Measurements from ENCODE around the gene ITGA1. TPM values are rescaled to one million over a fixed set of nuclear protein-coding genes. Genes with fewer than 3 reads are reported as not detected.
A peak's percentile ranks its signal among the peaks of the same experiment; 100 is the strongest.

The ITGA1 gene
- total RNA-seq, 1 experiment from 2014 or later = 26.4 TPM

GRCh38 chr5:52796031-52796430 lies 8.3 kb downstream of the ITGA1 start:
- Histone ChIP-seq H3K36me3 (ENCODE audit: control insufficient read depth, insufficient read depth, low read length) (no peaks in the 10 kb centered on the region), H3K9me3 (no peaks in the 10 kb centered on the region), H3K4me3 (ENCODE audit: low read depth, low read length) (no peak overlapping the region), H3K4me1 (peaks cover 47% of the 10 kb centered on the region), H3K27me3 (replicated peaks; ENCODE audit: control insufficient read depth, insufficient read depth, low read length) (no peaks in the 10 kb centered on the region)
- CTCF ChIA-PET = interaction anchor here (1.6 kb wide), 1 partner anchor 8 kb away, joined by 4 read pairs; the partner anchor contains the start of genes ITGA1 and PELO
- peaks cover 31% of the 10 kb centered on the region for H3K4me1 Mint-ChIP-seq (ENCODE audit: low read depth, unreplicated experiment)
- H3K4me3 Mint-ChIP-seq (ENCODE audit: unreplicated experiment) = no peak overlapping the region
- DNase-seq = no peak
- H3K27me3 Mint-ChIP-seq (ENCODE audit: insufficient read depth, unreplicated experiment) = no peaks in the 10 kb centered on the region
- TF ChIP-seq, protein P1, sequence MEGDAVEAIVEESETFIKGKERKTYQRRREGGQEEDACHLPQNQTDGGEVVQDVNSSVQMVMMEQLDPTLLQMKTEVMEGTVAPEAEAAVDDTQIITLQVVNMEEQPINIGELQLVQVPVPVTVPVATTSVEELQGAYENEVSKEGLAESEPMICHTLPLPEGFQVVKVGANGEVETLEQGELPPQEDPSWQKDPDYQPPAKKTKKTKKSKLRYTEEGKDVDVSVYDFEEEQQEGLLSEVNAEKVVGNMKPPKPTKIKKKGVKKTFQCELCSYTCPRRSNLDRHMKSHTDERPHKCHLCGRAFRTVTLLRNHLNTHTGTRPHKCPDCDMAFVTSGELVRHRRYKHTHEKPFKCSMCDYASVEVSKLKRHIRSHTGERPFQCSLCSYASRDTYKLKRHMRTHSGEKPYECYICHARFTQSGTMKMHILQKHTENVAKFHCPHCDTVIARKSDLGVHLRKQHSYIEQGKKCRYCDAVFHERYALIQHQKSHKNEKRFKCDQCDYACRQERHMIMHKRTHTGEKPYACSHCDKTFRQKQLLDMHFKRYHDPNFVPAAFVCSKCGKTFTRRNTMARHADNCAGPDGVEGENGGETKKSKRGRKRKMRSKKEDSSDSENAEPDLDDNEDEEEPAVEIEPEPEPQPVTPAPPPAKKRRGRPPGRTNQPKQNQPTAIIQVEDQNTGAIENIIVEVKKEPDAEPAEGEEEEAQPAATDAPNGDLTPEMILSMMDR (IDR thresholded peaks at IDR 0.05; ENCODE audit: insufficient read depth in 1 of 2, low read depth in 1 of 2, low read length in 1 of 2, severe bottlenecking in 1 of 2, unreplicated experiment in 1 of 2) = no peak
- H3K27ac Mint-ChIP-seq (ENCODE audit: unreplicated experiment) = no peak overlapping the region
- intact Hi-C loops (cut with micrococcal nuclease; ENCODE audit: unreplicated experiment) = no loop called here
- POLR2A ChIA-PET = no interaction called here
- BruUV-seq (replicated peaks) = no TSS peak
- no peaks in the 10 kb centered on the region for H3K9me3 Mint-ChIP-seq (ENCODE audit: unreplicated experiment)
- H3K36me3 Mint-ChIP-seq (ENCODE audit: insufficient read depth, unreplicated experiment) = peaks cover 18% of the 10 kb centered on the region

DNA sequence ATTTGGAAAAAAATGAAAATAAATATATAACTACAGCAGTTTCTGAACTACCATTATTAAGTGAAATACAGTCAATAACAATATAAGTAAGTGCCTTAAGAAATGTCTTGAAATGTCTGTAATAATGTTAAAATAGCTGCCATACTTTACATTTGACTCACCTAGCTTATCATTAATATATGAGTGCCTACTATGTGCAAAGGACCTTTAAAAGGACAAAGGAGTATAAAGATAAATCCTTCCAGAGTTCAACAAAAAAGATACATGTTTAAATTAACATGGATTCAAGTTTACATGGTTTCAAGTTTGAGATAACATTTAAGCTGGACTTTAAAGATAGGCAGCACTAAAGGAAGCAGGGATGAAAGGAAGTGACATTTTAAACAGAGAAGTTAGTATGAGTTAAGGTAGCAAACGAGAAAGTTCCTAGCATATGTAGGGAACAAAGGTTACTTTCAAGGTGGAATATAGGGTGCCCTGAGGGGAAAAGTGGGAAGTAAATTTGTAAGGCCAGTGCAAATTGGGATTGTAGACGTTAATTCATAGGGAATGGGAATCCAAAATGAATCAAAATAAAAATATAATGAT lies 8.9 kb downstream of the ITGA1 start:
- H3K9me3 Mint-ChIP-seq (ENCODE audit: unreplicated experiment) = no peaks in the 10 kb centered on the region
- TF ChIP-seq, protein P1 (IDR thresholded peaks at IDR 0.05; ENCODE audit: insufficient read depth in 1 of 2, low read depth in 1 of 2, low read length in 1 of 2, severe bottlenecking in 1 of 2, unreplicated experiment in 1 of 2) = no peak
- POLR2A ChIA-PET = no interaction called here
- no peak for DNase-seq
- Histone ChIP-seq H3K4me3 (ENCODE audit: low read depth, low read length) (no peak overlapping the region), H3K27me3 (replicated peaks; ENCODE audit: control insufficient read depth, insufficient read depth, low read length) (no peaks in the 10 kb centered on the region), H3K9me3 (no peaks in the 10 kb centered on the region), H3K4me1 (peaks cover 49% of the 10 kb centered on the region), H3K36me3 (ENCODE audit: control insufficient read depth, insufficient read depth, low read length) (no peaks in the 10 kb centered on the region)
- peaks cover 24% of the 10 kb centered on the region for H3K36me3 Mint-ChIP-seq (ENCODE audit: insufficient read depth, unreplicated experiment)
- H3K4me1 Mint-ChIP-seq (ENCODE audit: low read depth, unreplicated experiment) = peaks cover 29% of the 10 kb centered on the region
- BruUV-seq (replicated peaks) = no TSS peak
- peak overlapping the region; percentile 42 for H3K27ac Mint-ChIP-seq (ENCODE audit: unreplicated experiment)
- no peaks in the 10 kb centered on the region for H3K27me3 Mint-ChIP-seq (ENCODE audit: insufficient read depth, unreplicated experiment)
- peak overlapping the region; percentile 8 for H3K4me3 Mint-ChIP-seq (ENCODE audit: unreplicated experiment)
- intact Hi-C loops (cut with micrococcal nuclease; ENCODE audit: unreplicated experiment) = no loop called here
- CTCF ChIA-PET = interaction anchor here (1.6 kb wide), 1 partner anchor 9 kb away, joined by 4 read pairs; the partner anchor contains the start of genes ITGA1 and PELO

DNA sequence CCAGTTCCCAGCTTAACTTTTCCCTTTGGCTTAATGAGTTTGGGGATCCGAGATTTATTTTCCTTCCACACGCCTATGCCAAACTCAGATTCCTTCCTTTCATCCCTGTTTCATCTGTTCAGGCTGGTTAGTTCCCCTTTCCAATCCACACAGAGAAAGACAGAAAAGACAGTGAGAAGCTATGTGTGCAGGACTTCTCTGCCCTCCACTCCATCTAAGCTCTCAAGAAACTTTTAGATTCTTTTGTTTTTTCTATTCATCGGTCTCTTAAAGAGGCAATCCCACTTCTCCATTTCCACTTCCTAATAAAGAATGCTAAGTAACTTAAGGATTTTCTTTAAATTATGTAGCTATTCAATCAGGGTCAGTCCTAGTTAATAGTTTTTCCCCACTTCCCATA lies 11.2 kb downstream of the ITGA1 start:
- POLR2A ChIA-PET = interaction anchor here (0.6 to 2.0 kb wide), 8 partner anchors 8 to 985 kb away, joined by 3 to 19 read pairs (median 5); partner anchors contain the start of genes ITGA1 and PELO
- intact Hi-C loops (cut with micrococcal nuclease; ENCODE audit: unreplicated experiment) = no loop called here

More for the DNA sequence above, 11.2 kb downstream of the ITGA1 start:
- Mint-ChIP-seq H3K27ac (ENCODE audit: unreplicated experiment) (peak overlapping the region; percentile 50), H3K4me3 (ENCODE audit: unreplicated experiment) (peak overlapping the region; percentile 92), H3K27me3 (ENCODE audit: insufficient read depth, unreplicated experiment) (no peaks in the 10 kb centered on the region), H3K9me3 (ENCODE audit: unreplicated experiment) (no peaks in the 10 kb centered on the region), H3K36me3 (ENCODE audit: insufficient read depth, unreplicated experiment) (peaks cover 26% of the 10 kb centered on the region), H3K4me1 (ENCODE audit: low read depth, unreplicated experiment) (peaks cover 29% of the 10 kb centered on the region)
- H3K4me3 ChIP-seq (ENCODE audit: low read depth, low read length) = peak overlapping the region; percentile 76
- H3K27me3 ChIP-seq (replicated peaks; ENCODE audit: control insufficient read depth, insufficient read depth, low read length) = no peaks in the 10 kb centered on the region
- CTCF ChIA-PET = interaction anchor here (1.7 to 2.1 kb wide), 3 partner anchors 9 to 117 kb away, joined by 9 to 23 read pairs (median 11); partner anchors contain the start of genes ITGA1 and PELO
- H3K4me1 ChIP-seq = peaks cover 51% of the 10 kb centered on the region
- BruUV-seq (replicated peaks) = no TSS peak
- no peaks in the 10 kb centered on the region for H3K36me3 ChIP-seq (ENCODE audit: control insufficient read depth, insufficient read depth, low read length)
- H3K9me3 ChIP-seq = no peaks in the 10 kb centered on the region
- no peak for DNase-seq
- TF ChIP-seq, protein P1 (IDR thresholded peaks at IDR 0.05; ENCODE audit: insufficient read depth in 1 of 2, low read depth in 1 of 2, low read length in 1 of 2, severe bottlenecking in 1 of 2, unreplicated experiment in 1 of 2) = no peak

Measured in Caco-2 (cell line).